Neuron (in vitro differentiated cells): ENCODE measurements around the gene RFX2.
"Not testable (repeated sequence)": the region's sequence is repeated elsewhere in the genome, so short reads cannot be mapped to it uniquely, and the experiment has no call there.

Experiments
- H2AFZ ChIP-seq: one replicate; pipeline ENCODE4 v1.6.1; 2013; ENCODE audit warnings: low read depth, mild to moderate bottlenecking, inconsistent platforms, low read length, moderate library complexity
- H3K27me3 ChIP-seq: one replicate; pipeline ENCODE4 v1.6.1; 2013; ENCODE audit warnings: low read length; ENCODE audit not compliant: insufficient read depth
- H3K36me3 ChIP-seq: one replicate; pipeline ENCODE4 v1.6.1; 2013; ENCODE audit warnings: low read length; ENCODE audit not compliant: insufficient read depth
- H3K4me1 ChIP-seq: one replicate; pipeline ENCODE4 v1.6.1; 2013; ENCODE audit warnings: low read length; ENCODE audit not compliant: insufficient read depth
- H3K4me3 ChIP-seq: 2 replicates; pipeline ENCODE4 v1.5.1; 2013; ENCODE audit warnings: mild to moderate bottlenecking, low read length, moderate library complexity
- H3K9me3 ChIP-seq: one replicate; pipeline ENCODE4 v1.6.1; 2013; ENCODE audit warnings: low read length

Gene RFX2

DNA sequence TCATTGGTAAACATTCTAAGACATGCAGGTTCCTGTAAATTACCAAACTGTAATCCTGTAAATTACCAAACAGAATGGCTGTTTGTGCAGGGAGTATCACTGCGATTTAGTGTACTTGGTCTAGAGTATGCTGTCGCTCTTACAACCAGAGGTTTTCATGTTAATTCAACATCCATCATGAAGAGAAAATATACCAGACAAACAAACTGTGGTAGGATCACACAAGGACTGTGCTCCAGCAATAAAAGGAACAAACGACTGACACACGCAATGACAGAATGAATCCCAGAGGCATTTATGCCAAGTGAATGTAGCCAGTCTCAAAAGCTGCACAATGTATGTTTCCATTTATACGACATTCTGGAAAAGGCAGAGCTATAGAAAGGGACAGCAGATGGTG is 31.2 kb downstream of the RFX2 start:
- Histone ChIP-seq H2AFZ (no peak overlapping the region), H3K4me3 (no peak overlapping the region), H3K36me3 (peaks cover 4% of the 10 kb centered on the region), H3K27me3 (no peaks in the 10 kb centered on the region), H3K9me3 (no peaks in the 10 kb centered on the region), H3K4me1 (peaks cover 3% of the 10 kb centered on the region)

DNA sequence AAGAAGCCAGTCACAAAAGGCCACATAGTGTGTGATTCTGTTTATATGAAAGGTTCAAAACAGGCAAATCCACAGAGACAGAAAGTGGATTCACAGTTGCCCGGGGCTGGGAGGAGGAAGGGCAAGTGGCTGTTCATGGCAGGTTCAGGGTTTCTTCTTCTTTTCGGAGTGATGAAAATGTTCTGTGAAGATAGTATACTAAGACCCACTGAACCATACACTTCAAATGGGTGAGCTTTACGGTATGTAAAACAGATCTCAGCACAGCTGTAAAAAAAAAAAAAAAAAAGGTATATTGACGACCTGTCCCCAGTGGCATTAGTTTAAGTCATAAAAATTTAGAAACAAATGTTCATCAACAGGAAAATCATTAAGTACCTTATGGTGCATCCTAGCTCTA is 32.2 kb downstream of the RFX2 start:
- Histone ChIP-seq H3K4me3 (no peak overlapping the region), H3K27me3 (no peaks in the 10 kb centered on the region), H3K9me3 (no peaks in the 10 kb centered on the region), H2AFZ (no peak overlapping the region), H3K36me3 (peaks cover 4% of the 10 kb centered on the region), H3K4me1 (peaks cover 3% of the 10 kb centered on the region)

DNA sequence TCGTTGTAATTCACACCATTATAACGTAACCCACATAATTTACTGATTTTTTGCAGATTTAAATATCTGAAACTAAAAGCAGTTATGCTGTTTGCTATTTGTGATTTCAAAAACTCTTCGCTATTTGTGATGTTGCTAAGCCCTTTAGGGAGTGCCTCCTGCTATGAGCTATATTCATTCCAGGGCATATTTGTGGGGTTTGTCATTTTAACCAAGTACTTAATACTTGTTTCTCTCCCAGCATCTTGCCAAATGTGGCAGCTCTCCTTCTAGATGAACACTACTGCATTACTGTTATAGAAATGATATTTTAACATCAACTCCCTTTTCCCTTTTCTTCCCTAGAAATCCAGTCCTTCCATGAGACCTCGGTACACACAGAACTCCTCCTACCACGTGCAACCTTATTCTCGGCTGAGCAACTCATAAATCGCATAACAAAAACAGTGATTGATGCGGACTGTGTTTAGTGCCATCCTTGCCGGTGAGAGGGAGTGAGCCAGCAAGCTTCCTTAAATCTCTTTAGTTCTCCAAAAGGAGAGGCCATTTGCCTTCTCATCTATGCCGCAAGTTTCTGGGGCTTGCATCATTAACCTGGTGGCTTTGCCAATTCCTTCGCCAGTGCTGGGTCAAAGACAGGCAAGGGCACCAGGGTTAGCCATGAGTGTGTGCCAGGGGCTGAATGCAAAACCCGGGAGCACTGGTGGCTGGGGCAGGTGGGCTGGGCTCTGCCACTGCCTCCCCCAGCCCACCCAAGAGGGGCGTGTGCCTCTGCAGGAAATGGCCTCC is 33.4 kb downstream of the RFX2 start:
- H3K4me1 ChIP-seq: peaks cover 3% of the 10 kb centered on the region
- no peak overlapping the region for H3K4me3 ChIP-seq
- H3K27me3 ChIP-seq: no peaks in the 10 kb centered on the region
- no peaks in the 10 kb centered on the region for H3K9me3 ChIP-seq
- peaks cover 4% of the 10 kb centered on the region for H3K36me3 ChIP-seq
- H2AFZ ChIP-seq: no peak overlapping the region

DNA sequence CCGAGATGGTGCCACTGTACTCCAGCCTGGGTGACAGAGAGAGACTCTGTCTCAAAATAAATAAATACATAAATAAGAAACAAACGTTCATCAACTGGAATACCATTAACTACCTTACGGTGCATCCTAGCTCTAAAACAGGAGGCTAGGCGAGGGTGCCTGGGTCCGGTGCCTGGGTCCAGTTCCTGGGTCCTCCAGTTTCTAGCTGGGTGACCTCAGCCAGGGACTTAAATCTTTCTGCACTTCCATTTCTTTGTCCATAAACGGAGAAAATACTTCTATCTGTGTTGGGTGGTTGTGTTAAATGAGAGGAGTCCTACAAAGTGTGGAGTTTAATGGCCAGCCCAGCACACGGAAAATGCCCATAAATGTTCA is 34.0 kb downstream of the RFX2 start:
- Histone ChIP-seq H2AFZ (no peak overlapping the region), H3K36me3 (peaks cover 4% of the 10 kb centered on the region), H3K27me3 (no peaks in the 10 kb centered on the region), H3K4me1 (peaks cover 3% of the 10 kb centered on the region), H3K9me3 (no peaks in the 10 kb centered on the region), H3K4me3 (no peak overlapping the region)

DNA sequence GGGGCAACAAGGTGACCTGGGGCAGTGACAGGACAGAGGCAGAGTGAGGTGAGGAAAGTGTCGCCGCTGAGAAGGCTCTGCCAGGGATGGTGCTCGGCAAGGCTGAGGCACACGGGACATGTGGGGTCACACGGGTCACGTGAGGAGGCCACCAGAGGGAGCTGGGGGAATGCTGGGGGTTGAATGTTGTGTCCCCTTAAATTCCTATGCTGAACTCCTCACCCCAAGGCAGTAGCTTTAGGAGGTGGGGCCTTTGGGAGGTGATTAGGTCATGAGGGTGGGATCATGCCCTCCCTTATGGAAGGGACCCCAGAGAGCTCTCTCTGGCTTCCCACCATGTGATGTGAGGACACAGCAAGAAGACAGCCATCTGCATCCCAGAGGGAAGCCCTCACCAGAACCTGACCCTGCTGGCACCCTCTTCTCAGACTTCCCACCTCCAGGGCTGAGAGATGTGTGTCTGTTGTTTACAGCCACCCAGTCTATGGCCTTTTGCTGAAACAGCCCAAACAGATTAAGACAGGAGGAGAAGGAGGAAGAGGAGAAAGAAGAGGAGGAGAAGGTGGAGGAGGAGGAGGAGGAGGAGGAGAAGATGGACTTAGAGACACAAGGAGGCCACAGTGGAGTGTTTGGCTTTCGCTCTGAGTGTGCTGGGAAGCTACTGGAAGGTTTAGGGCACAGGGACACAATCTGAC is 35.4 kb downstream of the RFX2 start:
- H3K4me1 ChIP-seq: peaks cover 3% of the 10 kb centered on the region
- H3K4me3 ChIP-seq: no peak overlapping the region
- no peaks in the 10 kb centered on the region for H3K27me3 ChIP-seq
- no peak overlapping the region for H2AFZ ChIP-seq
- peaks cover 4% of the 10 kb centered on the region for H3K36me3 ChIP-seq
- peaks cover 2% of the 10 kb centered on the region for H3K9me3 ChIP-seq

DNA sequence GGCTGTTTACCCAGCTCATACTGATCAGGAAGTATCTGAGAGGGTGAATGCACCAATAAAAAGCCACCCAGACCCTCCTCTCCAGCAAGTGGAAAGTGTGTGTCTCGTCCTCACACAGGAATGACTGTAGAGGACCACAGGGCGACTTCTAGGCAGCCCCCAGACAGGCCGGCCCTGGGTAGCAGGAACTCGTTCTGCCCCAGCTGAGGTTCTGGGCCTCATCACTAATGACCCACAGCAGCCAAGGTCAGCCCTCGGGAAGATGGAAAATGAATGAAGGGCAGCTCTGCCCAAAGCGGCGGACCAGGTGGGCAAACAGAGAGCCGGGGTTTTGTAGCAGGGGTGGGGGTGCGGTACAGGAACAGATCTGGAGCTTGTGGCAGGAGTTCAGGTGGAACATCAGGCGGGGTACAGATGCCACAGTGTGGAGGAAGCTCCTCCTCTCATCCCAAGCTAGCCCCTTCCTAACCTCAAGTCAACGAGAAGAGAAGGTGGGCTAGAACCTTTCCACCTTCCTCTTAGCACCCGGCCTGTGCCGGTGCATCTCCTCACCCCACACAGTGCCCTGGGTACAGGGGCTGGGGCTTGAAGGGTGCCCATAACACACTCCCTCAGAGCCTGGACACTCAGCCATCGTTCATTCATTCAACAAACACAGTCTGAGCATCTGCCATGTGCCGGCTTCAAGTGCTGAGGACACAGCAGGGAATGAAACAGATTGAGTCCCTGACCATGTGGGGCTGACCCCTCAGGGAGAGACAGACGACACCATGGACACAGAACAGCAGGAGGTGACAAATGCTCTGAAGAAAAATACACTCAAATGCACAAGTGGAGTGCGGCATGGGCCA is 36.2 kb downstream of the RFX2 start:
- peaks cover 2% of the 10 kb centered on the region for H3K9me3 ChIP-seq
- peaks cover 4% of the 10 kb centered on the region for H3K36me3 ChIP-seq
- peaks cover 3% of the 10 kb centered on the region for H3K4me1 ChIP-seq
- H2AFZ ChIP-seq: no peak overlapping the region
- no peak overlapping the region for H3K4me3 ChIP-seq
- no peaks in the 10 kb centered on the region for H3K27me3 ChIP-seq

DNA sequence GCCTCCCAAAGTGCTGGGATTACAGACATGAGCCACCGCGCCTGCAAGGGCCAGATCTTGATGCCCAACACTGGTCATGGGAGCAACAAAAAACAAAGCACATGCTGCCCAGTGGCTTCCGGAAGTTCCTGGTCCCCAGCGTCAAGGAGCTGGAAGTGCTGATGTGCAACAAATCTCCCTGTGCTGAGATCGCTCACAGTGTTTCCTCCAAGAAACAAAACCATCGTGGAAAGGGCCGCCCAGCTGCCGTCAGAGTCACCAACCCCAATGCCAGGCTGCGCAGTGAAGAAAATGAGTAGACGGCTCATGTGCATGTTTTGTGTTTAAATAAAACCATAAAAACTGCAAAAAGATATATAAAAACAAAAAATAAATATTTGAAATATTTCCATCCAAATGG is 37.1 kb downstream of the RFX2 start:
- not testable (repeated sequence) for H3K4me1 ChIP-seq, H3K36me3 ChIP-seq, H3K27me3 ChIP-seq, H3K4me3 ChIP-seq, H3K9me3 ChIP-seq, H2AFZ ChIP-seq

DNA sequence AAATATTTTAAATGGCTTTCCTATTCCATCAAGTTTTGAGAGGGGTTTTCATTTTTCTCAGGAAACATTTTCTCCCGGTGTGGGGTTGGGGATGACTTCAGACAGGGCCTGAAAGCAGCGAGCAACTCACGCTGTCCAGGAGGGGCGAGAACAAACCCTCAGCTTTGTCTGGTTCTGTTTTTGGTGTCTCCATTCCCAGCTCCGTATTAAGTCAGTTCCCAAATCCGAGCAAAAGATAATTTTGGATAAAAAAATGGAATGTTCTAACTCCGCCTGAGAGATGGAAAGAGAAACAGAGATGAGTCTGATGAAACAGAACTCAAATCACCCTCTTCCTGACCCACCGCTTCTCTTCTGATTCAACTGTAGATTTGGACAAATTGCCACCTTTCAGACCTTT is 38.4 kb downstream of the RFX2 start:
- Histone ChIP-seq H3K9me3 (peaks cover 2% of the 10 kb centered on the region), H3K4me3 (no peak overlapping the region), H3K27me3 (no peaks in the 10 kb centered on the region), H3K4me1 (peaks cover 19% of the 10 kb centered on the region), H2AFZ (no peak overlapping the region), H3K36me3 (no peaks in the 10 kb centered on the region)

DNA sequence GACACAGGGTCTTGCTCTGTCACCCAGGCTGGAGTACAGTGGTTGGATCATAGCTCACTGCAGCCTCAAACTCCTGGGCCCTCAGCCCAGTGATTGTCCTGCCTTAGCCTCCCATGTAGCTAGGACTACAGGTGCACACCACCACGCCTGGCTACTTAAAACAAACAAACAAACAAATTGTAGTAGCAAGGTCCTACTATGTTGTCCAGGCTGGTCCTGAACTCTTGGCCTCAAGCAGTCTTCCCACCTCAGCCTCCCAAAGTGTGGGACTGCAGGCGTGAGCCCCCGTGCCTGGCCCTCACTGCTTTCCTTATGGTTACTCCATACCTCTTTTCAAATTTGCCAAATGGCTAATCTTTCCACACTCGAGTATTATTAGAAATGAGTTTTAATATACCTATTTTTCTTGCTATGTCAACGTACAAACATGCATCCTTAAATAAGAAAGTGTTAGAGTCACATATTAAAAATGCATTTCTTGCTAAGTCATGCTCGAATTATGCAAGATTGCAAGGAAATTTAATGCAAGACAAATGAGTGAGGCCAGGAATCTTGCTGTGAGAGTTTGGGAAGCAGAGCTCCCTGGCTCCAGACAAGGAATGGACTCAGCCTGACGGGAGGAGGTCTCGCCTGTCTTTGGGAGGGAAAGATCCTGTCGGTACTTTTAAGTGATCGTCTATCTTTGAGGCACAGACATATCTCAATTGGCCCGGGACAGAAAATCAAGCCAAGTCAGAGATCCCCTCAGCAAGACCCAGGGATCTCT is 39.4 kb downstream of the RFX2 start:
- Histone ChIP-seq H3K9me3 (peaks cover 2% of the 10 kb centered on the region), H3K4me3 (no peak overlapping the region), H3K4me1 (peaks cover 25% of the 10 kb centered on the region), H3K27me3 (no peaks in the 10 kb centered on the region), H2AFZ (no peak overlapping the region), H3K36me3 (no peaks in the 10 kb centered on the region)

DNA sequence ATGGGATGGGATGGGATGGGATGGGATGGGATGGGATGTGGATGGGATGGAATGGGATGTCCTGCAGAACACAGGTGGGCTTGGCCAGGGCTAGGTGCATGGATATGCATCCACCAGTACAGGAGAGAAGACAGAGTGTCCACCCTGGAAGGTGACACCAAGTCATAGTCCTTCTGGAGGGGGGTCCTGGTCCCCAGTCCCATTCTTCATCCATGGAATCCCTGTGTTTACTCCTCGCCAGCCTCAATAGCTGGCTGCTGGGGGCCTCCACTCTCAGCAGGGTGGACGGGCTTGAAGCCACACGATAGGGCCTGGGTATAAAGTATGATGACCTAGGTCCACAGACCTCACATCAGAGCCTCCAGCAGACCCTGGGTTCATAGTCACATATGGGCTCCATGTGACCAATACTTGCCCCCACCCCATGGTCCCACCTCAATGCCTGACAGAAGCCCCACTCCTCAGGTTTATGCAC is 40.1 kb downstream of the RFX2 start:
- Histone ChIP-seq H3K4me1 (peaks cover 31% of the 10 kb centered on the region), H2AFZ (no peak overlapping the region), H3K4me3 (no peak overlapping the region), H3K9me3 (peaks cover 2% of the 10 kb centered on the region), H3K27me3 (no peaks in the 10 kb centered on the region), H3K36me3 (no peaks in the 10 kb centered on the region)

DNA sequence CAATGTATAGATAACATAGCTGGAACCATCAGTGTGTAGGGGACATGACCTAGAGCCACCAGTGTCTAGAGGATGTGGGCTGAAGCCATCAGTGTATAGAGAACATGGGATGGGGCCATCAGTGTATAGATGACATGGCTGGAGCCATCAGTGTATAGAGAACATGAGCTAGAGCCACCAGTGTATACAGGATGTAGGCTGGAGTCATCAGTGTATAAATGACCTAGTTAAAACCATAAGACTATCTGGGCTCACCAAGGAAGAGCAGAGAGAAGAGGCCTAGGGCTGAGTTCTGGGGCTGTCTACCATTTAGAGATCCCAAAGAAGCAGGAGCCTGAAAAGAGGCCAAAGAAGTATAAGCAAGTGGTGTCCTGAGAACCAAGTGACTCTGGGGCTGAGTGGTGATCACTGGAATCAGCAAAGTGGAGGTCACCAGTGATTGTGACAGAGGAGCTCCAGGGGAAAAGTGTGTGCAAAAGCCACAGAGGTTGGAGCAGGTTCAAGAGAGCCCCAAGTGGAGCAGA is 41.0 kb downstream of the RFX2 start:
- Histone ChIP-seq H3K36me3 (no peaks in the 10 kb centered on the region), H3K4me3 (no peak overlapping the region), H3K9me3 (peaks cover 2% of the 10 kb centered on the region), H3K27me3 (no peaks in the 10 kb centered on the region), H2AFZ (no peak overlapping the region), H3K4me1 (peaks cover 34% of the 10 kb centered on the region)

DNA sequence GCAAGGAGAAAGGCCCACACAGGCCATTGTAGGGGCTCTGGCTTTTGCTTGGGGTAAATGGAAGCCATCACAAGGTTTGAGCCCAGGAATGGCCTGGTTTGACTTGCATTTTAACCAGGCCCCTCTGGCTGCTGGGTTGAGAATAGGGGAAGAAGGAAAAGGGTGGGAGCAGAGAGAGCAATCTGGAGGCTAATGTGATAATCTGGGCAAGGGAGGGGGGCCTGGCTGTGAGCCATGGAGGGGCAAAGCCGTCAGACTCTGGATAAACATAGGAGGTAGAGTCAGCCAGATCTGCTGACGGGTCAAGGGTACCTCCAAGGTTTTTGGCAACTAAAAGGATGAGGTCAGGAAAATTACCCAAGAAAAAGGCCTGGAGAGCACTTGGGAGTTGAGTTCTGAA is 41.6 kb downstream of the RFX2 start:
- Histone ChIP-seq H2AFZ (no peak overlapping the region), H3K4me3 (no peak overlapping the region), H3K27me3 (no peaks in the 10 kb centered on the region), H3K36me3 (no peaks in the 10 kb centered on the region), H3K4me1 (peaks cover 35% of the 10 kb centered on the region), H3K9me3 (peaks cover 2% of the 10 kb centered on the region)
